SU-DHL-6 (cell line): ENCODE data around the gene C5orf46.

Source experiments
- H2AFZ ChIP-seq: fragments of 200-600 bp; sonication (generic); 2 replicates; pipeline ENCODE4 v1.6.1; 2014; ENCODE audit warnings: low read depth, mild to moderate bottlenecking, moderate library complexity, mixed read lengths, antibody characterized with exemption, low read length; ENCODE audit not compliant: severe bottlenecking
- H3F3A ChIP-seq: fragments of 200-600 bp; shearing (Covaris generic); 2 replicates; pipeline ENCODE4 v1.6.0; 2016; ENCODE audit warnings: antibody characterized with exemption, mild to moderate bottlenecking; ENCODE audit not compliant: insufficient read depth
- H3K27ac ChIP-seq: fragments of 200-600 bp; sonication (generic); 2 replicates; pipeline ENCODE4 v1.5.1; 2016; ENCODE audit warnings: low read depth, mild to moderate bottlenecking, low read length, moderate library complexity, mixed read lengths
- H3K27me3 ChIP-seq: fragments of 200-600 bp; sonication (generic), shearing (Covaris generic); 2 replicates; pipeline ENCODE4 v1.6.0; 2014; ENCODE audit warnings: mild to moderate bottlenecking, low read length
- H3K36me3 ChIP-seq: fragments of 200-600 bp; sonication (generic); 2 replicates; pipeline ENCODE4 v1.6.1; 2014; ENCODE audit warnings: mild to moderate bottlenecking, low read length, mixed read lengths
- H3K4me2 ChIP-seq: fragments of 300-600, 200-600 bp; shearing (Covaris generic), sonication (generic); 2 replicates; pipeline ENCODE4 v1.6.0; 2014; ENCODE audit warnings: low read length, low read depth, mild to moderate bottlenecking; ENCODE audit not compliant: poor library complexity, severe bottlenecking
- H3K4me3 ChIP-seq: fragments of 200-600 bp; sonication (generic); 2 replicates; pipeline ENCODE4 v1.5.1; 2014; ENCODE audit warnings: antibody characterized with exemption, low read length, mild to moderate bottlenecking, mixed read lengths; ENCODE audit not compliant: insufficient read depth, poor library complexity, severe bottlenecking
- H3K79me2 ChIP-seq: fragments of 200-600 bp; sonication (generic); 2 replicates; pipeline ENCODE4 v1.6.1; 2014; ENCODE audit warnings: mild to moderate bottlenecking, low read length, moderate library complexity; ENCODE audit not compliant: insufficient read depth
- H3K9ac ChIP-seq: fragments of 200-600 bp; sonication (generic); 2 replicates; pipeline ENCODE4 v1.7.0; 2014; ENCODE audit warnings: mild to moderate bottlenecking, low read length
- H3K9me2 ChIP-seq: fragments of 200-600 bp; sonication (generic); replicated peaks from 2 replicates; pipeline ENCODE4 v1.6.1; 2014; ENCODE audit warnings: low read length; ENCODE audit not compliant: insufficient read depth
- H3K9me3 ChIP-seq: fragments of 200-600 bp; sonication (generic); 2 replicates; pipeline ENCODE4 v1.6.1; 2014; ENCODE audit warnings: low read length, mixed read lengths; ENCODE audit not compliant: insufficient read depth
- H4K20me1 ChIP-seq: fragments of 200-600 bp; sonication (generic); 2 replicates; pipeline ENCODE4 v1.6.1; 2014; ENCODE audit warnings: low read depth, mild to moderate bottlenecking, antibody characterized with exemption, low read length, moderate library complexity, mixed read lengths
- EZH2phosphoT487 ChIP-seq: fragments of 200-600 bp; sonication (generic), shearing (Covaris generic); conservative IDR thresholded peaks from 2 replicates; pipeline ENCODE4 v1.6.1; 2018; ENCODE audit warnings: mild to moderate bottlenecking, antibody characterized with exemption, low read length, moderate library complexity, mixed read lengths
- TF ChIP-seq, protein P1 (sequence below): fragments of 200-600 bp; sonication (generic); IDR thresholded peaks from one replicate; pipeline ENCODE4 v1.5.1; 2017; ENCODE audit warnings: antibody characterized with exemption, mild to moderate bottlenecking, low read length, moderate library complexity; ENCODE audit not compliant: insufficient read depth, poor library complexity, severe bottlenecking

C5orf46 gene

DNA sequence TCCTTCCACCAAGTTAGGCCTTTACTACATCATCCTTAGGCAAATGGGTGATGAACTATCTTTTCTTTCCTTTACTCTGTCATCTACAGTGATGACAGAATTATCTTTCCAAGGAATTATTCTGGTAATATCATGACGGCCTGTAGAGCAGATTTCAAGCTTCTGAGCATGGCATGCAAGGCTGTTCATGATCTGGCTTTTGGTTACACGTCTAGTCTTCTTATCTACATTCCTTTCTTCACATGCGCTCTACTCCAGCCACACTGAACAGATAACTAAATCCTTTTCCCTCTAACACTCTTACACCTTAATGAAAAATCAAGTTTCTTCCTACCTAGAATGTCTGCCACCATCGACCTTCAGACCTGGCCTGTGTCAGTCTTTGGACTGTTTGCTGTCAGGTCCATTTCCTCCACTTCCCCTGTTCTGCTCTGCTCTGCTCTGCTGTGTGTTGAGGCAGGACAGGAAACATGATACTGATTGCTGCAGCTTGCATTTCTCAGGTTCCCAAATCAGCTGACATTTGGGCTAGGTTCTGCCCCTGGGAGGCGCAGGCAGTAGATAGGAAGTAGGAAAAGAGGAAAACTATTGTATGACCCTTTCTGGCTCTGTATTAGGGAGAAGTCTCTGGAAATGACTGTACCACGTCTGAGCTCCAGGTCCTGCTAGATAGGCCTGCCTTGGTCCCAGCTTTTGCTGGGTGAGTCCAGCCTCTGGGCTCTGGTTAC is 23.6 kb downstream of the C5orf46 start:
- no peak for TF ChIP-seq EZH2phosphoT487
- TF ChIP-seq, protein P1, sequence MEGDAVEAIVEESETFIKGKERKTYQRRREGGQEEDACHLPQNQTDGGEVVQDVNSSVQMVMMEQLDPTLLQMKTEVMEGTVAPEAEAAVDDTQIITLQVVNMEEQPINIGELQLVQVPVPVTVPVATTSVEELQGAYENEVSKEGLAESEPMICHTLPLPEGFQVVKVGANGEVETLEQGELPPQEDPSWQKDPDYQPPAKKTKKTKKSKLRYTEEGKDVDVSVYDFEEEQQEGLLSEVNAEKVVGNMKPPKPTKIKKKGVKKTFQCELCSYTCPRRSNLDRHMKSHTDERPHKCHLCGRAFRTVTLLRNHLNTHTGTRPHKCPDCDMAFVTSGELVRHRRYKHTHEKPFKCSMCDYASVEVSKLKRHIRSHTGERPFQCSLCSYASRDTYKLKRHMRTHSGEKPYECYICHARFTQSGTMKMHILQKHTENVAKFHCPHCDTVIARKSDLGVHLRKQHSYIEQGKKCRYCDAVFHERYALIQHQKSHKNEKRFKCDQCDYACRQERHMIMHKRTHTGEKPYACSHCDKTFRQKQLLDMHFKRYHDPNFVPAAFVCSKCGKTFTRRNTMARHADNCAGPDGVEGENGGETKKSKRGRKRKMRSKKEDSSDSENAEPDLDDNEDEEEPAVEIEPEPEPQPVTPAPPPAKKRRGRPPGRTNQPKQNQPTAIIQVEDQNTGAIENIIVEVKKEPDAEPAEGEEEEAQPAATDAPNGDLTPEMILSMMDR: no peak
- Histone ChIP-seq H2AFZ (no peak overlapping the region), H3K9me3 (no peaks in the 10 kb centered on the region), H3F3A (no peaks in the 10 kb centered on the region), H4K20me1 (no peaks in the 10 kb centered on the region), H3K79me2 (no peaks in the 10 kb centered on the region), H3K27me3 (no peaks in the 10 kb centered on the region), H3K27ac (no peak overlapping the region), H3K4me2 (no peak overlapping the region), H3K4me3 (no peak overlapping the region), H3K9me2 (no peaks in the 10 kb centered on the region), H3K36me3 (no peaks in the 10 kb centered on the region), H3K9ac (no peak overlapping the region)

DNA sequence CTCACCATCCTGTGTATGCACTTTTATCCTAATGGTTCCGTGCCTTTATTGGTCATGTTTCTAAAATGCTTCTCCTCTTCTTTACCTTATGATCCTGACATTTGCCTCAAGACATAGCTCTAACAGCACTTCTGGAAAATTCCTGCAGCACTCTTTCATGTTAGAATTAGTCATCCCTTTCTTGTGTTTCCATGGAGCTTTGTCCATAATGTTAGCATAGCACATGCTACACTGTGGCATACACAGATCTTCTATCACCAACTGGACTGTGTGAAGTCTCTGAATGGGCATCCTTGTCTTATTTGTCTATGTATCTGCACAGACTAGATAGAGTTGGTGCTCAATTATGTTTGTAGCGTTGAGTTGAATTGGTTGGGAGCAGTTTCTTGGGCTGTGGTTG is 25.9 kb downstream of the C5orf46 start:
- TF ChIP-seq, protein P1: no peak
- Histone ChIP-seq H2AFZ (no peak overlapping the region), H4K20me1 (no peaks in the 10 kb centered on the region), H3F3A (no peaks in the 10 kb centered on the region), H3K36me3 (no peaks in the 10 kb centered on the region), H3K4me2 (no peak overlapping the region), H3K27me3 (no peaks in the 10 kb centered on the region), H3K9me2 (no peaks in the 10 kb centered on the region), H3K9me3 (no peaks in the 10 kb centered on the region), H3K27ac (no peak overlapping the region), H3K9ac (no peak overlapping the region), H3K79me2 (no peaks in the 10 kb centered on the region), H3K4me3 (no peak overlapping the region)

DNA sequence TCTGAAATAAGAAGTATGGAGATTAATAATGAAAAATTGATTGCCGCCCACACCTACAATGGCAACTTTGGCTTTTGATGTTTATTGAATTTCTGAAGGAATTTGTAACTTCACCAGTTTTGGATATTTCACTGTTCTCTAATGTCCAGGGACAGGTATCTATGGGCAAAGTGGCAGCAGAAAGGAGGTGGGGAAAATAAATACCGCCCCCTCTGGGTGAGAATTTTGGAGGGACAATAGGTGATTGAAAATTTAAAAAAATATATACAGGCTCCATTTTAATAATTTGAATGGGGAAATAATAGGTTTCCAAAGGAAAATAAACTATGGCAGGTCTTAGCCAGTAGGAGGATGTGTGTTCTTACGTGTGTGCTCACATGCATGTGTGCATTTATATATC is 26.6 kb downstream of the C5orf46 start:
- H3K27ac ChIP-seq: no peak overlapping the region
- no peaks in the 10 kb centered on the region for H3K36me3 ChIP-seq
- no peak overlapping the region for H3K9ac ChIP-seq
- H4K20me1 ChIP-seq: no peaks in the 10 kb centered on the region
- H3K9me3 ChIP-seq: no peaks in the 10 kb centered on the region
- H3K4me2 ChIP-seq: no peak overlapping the region
- no peak for TF ChIP-seq EZH2phosphoT487
- TF ChIP-seq, protein P1: no peak
- H3K79me2 ChIP-seq: no peaks in the 10 kb centered on the region
- no peaks in the 10 kb centered on the region for H3F3A ChIP-seq
- H3K9me2 ChIP-seq: no peaks in the 10 kb centered on the region
- no peaks in the 10 kb centered on the region for H3K27me3 ChIP-seq
- H2AFZ ChIP-seq: no peak overlapping the region
- no peak overlapping the region for H3K4me3 ChIP-seq
